Right forelimb (tissue), 1 donor: ENCODE measurements around the gene PTPRD.
"Not testable (repeated sequence)": the region's sequence is repeated elsewhere in the genome, so short reads cannot be mapped to it uniquely, and the experiment has no call there.

Experiments
- DNase-seq: peaks from one replicate; pipeline ENCODE4 v3.0.0-alpha.2; 2018

The PTPRD gene

GRCh38 chr9:9426454-9426853 is 1186.3 kb downstream of the PTPRD start:
- DNase-seq = not testable (repeated sequence)

- no peak for DNase-seq
Observed at GRCh38 chr9:9412241-9412640, 1200.6 kb downstream of the PTPRD start.

- DNase-seq = no peak
Observed at GRCh38 chr9:9410736-9411135, 1202.1 kb downstream of the PTPRD start.

DNA sequence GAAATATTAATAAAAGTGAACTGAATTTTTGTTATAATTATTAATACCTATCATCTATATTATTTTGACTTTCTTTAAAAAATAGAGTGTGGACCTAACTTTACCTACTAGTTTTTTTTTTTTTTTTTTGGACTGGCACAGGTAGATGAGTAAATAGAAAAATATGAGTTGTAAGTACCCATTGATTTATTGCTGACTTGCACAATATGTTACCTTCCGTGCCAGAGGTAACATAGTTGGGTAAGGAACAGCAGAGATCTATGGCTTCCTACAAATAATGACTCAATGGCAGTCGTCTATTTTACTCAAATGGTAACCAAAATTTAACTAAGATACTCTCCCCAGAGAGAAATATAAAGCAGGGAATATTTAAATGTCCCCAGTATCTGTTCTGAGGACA is 1212.8 kb downstream of the PTPRD start:
- no peak for DNase-seq

DNA sequence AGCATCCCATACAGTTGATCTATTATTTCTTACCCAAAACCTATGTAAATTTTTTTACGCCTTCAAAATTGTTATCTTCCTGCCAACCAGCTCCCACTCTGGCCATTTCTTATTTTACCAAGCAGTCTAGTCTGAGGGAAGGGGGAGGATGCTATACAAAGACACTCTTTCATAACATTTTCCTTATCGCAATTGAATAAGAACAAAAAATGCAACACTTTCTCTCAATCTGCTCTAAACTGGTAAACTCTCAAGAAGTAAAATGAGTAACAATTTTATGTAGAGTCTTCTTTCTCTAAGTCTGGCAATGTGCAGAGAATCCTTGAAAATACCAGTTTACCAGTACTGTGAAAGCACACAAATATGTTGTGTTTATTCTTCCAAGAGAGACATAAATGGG is 1216.3 kb downstream of the PTPRD start:
- no peak for DNase-seq

- no peak for DNase-seq
Observed at GRCh38 chr9:9395539-9395938, 1217.3 kb downstream of the PTPRD start.

DNA sequence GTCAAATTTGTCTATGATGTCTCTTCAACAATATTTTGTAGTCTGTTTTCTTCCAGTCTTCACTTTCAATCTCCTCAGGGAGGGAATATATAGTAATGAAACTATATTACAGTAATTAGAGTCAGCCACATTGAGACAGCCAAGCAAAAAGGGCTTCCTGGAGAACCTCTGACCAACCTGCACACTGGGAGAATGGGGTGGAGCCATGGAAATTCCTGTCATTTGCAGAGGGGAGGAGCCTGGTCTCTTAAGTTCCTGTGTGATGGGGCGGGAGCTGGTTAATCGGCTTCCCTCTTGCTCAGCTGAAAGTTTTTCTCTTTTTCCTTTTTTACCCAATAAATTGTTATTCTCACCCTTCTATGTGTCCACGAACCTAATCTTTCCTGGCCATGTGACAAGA is 1220.0 kb downstream of the PTPRD start:
- no peak for DNase-seq

GRCh38 chr9:9389904-9390303 is 1222.9 kb downstream of the PTPRD start:
- DNase-seq = no peak

- DNase-seq = no peak
Observed at GRCh38 chr9:9387511-9388115, 1225.2 kb downstream of the PTPRD start.

DNA sequence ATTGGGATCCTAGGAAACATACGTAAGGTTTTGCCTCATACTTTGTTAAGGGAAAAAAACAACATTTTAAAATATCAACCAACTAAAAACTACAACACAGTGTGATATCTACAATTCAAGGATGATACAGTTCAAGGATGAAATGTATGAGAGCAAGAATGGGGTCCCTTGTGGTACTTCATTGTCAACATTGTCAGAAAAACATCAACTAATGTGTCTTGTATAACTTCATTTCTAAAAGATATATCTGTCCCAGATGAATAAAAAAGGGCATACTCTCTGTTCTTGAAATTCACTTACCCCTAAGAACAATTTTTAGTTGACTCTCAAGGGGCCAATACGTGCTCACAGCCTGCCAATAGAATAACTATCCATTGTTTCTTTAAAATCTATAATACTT is 1250.5 kb downstream of the PTPRD start:
- no peak for DNase-seq

- no peak for DNase-seq
Observed at GRCh38 chr9:9352877-9353481, 1259.8 kb downstream of the PTPRD start.

DNA sequence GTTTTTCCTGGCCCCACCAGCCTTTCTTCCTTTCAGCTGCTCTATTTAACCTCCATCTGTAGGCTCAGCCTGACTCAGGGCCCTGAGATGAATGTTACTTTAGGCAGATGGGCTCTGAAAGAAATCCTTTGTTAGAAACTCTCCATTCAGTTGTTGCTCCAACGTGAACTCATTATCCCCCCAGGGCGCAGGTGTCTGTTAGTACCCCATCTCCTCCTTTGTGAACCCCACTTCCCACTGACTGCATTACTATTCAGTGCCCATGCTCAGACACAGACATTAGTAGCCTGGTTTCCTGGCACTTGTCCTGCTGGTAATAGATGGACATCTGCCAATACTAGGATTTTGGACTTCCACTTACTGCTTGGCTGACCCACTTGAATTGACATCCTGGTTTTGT is 1271.6 kb downstream of the PTPRD start:
- no peak for DNase-seq

- no peak for DNase-seq
Observed at GRCh38 chr9:9337129-9337528, 1275.7 kb downstream of the PTPRD start.

GRCh38 chr9:9326749-9327148 is 1286.1 kb downstream of the PTPRD start:
- no peak for DNase-seq

DNA sequence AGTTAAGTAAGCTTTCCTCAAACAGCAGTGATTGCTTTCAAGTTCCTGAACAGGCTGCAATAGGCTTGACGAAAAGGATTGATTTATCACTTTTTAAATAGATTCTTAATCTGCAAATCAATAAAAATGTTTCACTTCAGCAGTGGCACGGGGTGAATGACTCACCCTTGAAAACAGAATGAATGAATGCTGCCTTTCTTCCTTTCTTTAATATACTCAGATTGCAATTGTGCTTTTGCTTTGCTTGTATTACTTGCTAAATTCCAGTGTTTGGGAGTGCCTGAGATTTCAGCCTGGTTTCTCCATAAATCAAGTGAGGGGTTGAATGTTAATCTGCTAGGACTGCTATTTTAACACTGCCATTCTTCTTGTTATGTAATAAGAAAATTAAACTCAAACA is 1293.8 kb downstream of the PTPRD start:
- DNase-seq = no peak

DNA sequence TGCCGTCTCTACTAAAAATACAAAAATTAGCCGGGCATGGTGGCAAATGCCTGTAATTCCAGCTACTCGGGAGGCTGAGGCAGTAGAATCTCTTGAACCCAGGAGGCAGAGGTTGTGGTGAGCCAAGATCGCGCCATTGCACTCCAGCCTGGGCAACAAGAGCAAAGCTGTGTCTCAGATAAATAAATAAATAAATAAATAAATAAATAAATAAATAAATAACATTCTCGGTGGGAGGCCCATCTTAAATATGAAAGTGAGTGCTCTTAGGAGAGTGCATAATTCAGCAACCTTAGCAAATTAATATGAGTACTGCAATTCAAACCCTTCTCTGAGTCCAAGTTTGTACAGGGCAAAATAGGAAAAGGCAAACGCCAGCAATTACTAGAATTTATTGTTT is 1302.1 kb downstream of the PTPRD start:
- DNase-seq = not testable (repeated sequence)

- no peak for DNase-seq
Observed at GRCh38 chr9:9305600-9305999, 1307.2 kb downstream of the PTPRD start.

DNA sequence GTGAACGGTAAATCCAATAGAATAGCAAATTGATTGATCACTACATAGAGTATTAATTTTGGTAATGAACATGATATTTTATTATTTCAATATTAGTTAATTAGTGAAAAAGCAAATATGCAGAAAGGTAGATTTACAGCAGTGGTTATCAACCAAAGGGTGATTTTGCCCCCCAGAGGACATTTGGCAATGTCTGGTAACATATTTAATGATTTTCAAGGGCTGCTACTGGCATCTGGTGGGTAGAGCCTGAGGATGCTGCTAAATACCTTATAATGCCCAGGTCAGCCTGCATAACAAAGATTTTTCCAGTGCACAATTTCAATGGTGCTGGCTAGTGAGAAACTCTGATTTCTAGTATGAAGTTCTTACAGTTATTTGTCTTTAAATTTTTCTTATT is 1313.7 kb downstream of the PTPRD start:
- DNase-seq = no peak

GRCh38 chr9:9286001-9286400 is 1326.8 kb downstream of the PTPRD start:
- no peak for DNase-seq

- no peak for DNase-seq
Observed at GRCh38 chr9:9284201-9284600, 1328.6 kb downstream of the PTPRD start.

- DNase-seq = no peak
Observed at GRCh38 chr9:9283159-9283986, 1329.4 kb downstream of the PTPRD start.

DNA sequence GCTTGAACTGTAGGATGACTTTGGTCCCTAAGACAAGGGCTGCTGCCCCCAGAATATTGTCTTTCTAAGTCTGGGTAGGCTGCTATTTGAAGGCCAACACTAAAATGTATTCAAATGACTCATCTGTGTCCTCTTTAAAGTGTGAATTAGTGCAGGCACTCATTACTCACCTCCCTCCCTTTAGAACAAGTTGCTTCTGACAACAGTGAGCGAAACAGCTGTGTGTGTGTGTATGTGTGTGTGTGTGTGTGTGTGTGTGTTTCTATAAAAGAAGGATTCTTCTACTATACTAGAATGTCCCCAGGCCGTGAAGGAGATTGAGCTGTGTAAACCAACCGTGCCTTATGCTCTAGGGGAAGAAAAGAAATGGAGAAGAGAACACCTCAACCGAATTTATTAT is 1337.2 kb downstream of the PTPRD start:
- no peak for DNase-seq

DNA sequence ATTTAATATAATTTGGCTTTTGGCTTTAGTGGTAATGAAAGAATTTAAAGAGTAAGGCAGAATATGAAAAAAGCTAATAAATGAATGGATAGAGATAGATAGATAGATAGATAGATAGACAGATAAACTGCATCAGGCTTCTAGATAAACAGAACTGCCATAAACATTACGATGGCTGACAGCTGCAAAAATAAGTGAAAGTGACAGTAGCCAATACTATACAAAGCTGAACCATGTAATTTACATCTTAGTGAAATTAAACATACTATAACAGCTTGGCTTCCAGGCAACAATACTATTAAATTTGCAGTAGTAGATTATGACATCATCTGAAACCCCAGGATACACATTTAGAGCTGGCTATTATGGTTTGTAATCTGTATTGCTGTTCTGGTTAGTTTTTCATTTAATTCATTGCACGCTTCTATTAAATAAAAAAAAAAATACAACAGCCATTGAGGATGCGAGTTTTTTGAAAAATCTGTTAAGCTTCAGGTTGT is 1354.8 kb downstream of the PTPRD start:
- no peak for DNase-seq

DNA sequence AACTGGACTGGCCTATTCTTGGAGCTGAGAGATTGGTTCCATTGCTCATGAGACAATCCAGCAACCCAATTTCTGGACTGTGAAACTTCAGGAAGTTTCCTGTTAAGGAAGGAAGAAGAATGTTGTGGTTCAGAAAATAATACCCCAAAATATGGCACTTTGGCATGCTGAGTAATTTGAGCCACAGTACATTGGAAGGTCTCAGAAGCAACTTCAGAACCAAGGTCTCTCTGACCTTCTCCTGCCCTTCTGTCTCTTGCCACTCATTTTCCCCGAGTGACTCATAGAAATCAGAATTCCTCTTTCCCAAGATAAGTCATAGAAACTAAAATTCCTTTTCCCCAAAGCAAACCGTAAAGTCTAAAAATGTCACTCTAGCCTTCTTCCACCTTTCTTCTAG is 1366.1 kb downstream of the PTPRD start:
- DNase-seq = no peak
